Measurements from ENCODE around the gene SPINT3. TPM values are rescaled to one million over a fixed set of nuclear protein-coding genes. Genes with fewer than 3 reads are reported as not detected.

Gene SPINT3
- total RNA-seq, 1 experiment from 2014 or later: not detected

- DNase-seq (ENCODE audit: low read depth): no peak
Measured at GRCh38 chr20:45462711-45463509, 52.5 kb downstream of the SPINT3 start.

Other genes with a start within 250 kb of the SPINT3 start
- not detected in 2 replicates for gene RBPJL, start 208.8 kb downstream of the SPINT3 start, total RNA-seq (2014; rRNA removed; shearing (Covaris generic))
- 0.10 TPM in 1 of 2 replicates, not detected in the other for gene MATN4, start 207.3 kb downstream of the SPINT3 start, total RNA-seq (2014; rRNA removed; shearing (Covaris generic))
- 88.2 and 103 TPM in 2 replicates for gene SDC4, start 167.2 kb downstream of the SPINT3 start, total RNA-seq (2014; rRNA removed; shearing (Covaris generic))
- 29.2 and 33.7 TPM in 2 replicates for gene SYS1, start 152.5 kb downstream of the SPINT3 start, total RNA-seq (2014; rRNA removed; shearing (Covaris generic))
- not detected in 2 replicates for gene TP53TG5, start 137.3 kb downstream of the SPINT3 start, total RNA-seq (2014; rRNA removed; shearing (Covaris generic))
- 10.1 and 12.5 TPM in 2 replicates for gene DBNDD2, start 107.3 kb downstream of the SPINT3 start, total RNA-seq (2014; rRNA removed; shearing (Covaris generic))
- gene PIGT, start 99.5 kb downstream of the SPINT3 start, total RNA-seq (2014; rRNA removed; shearing (Covaris generic)): 196 and 220 TPM in 2 replicates
- gene WFDC2, start 45.9 kb downstream of the SPINT3 start, total RNA-seq (2014; rRNA removed; shearing (Covaris generic)): 0.78 TPM in 1 of 2 replicates, not detected in the other
- gene WFDC6, start 23.9 kb upstream of the SPINT3 start, total RNA-seq (2014; rRNA removed; shearing (Covaris generic)): not detected in 2 replicates
- not detected in 2 replicates for gene EPPIN, start 31.8 kb upstream of the SPINT3 start, total RNA-seq (2014; rRNA removed; shearing (Covaris generic))
- not detected in 2 replicates for gene WFDC8, start 63.7 kb upstream of the SPINT3 start, total RNA-seq (2014; rRNA removed; shearing (Covaris generic))
- not detected in 2 replicates for gene WFDC10A, start 114.1 kb upstream of the SPINT3 start, total RNA-seq (2014; rRNA removed; shearing (Covaris generic))
- not detected in 2 replicates for gene WFDC9, start 115.7 kb upstream of the SPINT3 start, total RNA-seq (2014; rRNA removed; shearing (Covaris generic))
- gene WFDC11, start 154.6 kb upstream of the SPINT3 start, total RNA-seq (2014; rRNA removed; shearing (Covaris generic)): not detected in 2 replicates
- not detected in 2 replicates for gene WFDC13, start 186.4 kb upstream of the SPINT3 start, total RNA-seq (2014; rRNA removed; shearing (Covaris generic))
- 0.88 and 3.5 TPM in 2 replicates for gene WFDC10B, start 189.4 kb upstream of the SPINT3 start, total RNA-seq (2014; rRNA removed; shearing (Covaris generic))
- gene SPINT4, start 206.7 kb upstream of the SPINT3 start, total RNA-seq (2014; rRNA removed; shearing (Covaris generic)): not detected in 2 replicates

Measured in RPMI7951 (cell line).